ENCODE data around the gene STAT2.
"Not testable (repeated sequence)": the region's sequence is repeated elsewhere in the genome, so short reads cannot be mapped to it uniquely, and the experiment has no call there.

GRCh38 chr12:56401612-56402011 is 41.7 kb upstream of the STAT2 start:
- not testable (repeated sequence) for TF ChIP-seq CREBBP (IDR thresholded peaks at IDR 0.05; ENCODE audit: low read depth, low read length); MTA3 (IDR thresholded peaks at IDR 0.05; ENCODE audit: borderline replicate concordance); NR1H2 (CRISPR knock-in tag; IDR thresholded peaks at IDR 0.05); ZBTB26 (CRISPR knock-in tag; IDR thresholded peaks at IDR 0.05); ZZZ3 (IDR thresholded peaks at IDR 0.05); ZNF280A (IDR thresholded peaks at IDR 0.05; ENCODE audit: low read depth, partially characterized antibody); RNF2 (IDR thresholded peaks at IDR 0.05)

Measured in K562 (cell line).